Smooth muscle cell (in vitro differentiated cells): ENCODE data around the gene RASGRP3. TPM values are rescaled to one million over a fixed set of nuclear protein-coding genes. Genes with fewer than 3 reads are reported as not detected.

Source experiments
- DNase-seq: peaks from one replicate; lab custom pipeline; 2025; ENCODE audit not compliant: unreplicated experiment; lab: John Stamatoyannopoulos, UW
- H2AFZ ChIP-seq: fragments of 200-600 bp; sonication (generic); 2 replicates; pipeline ENCODE4 v1.6.0; 2016; ENCODE audit warnings: antibody characterized with exemption, low read depth, mild to moderate bottlenecking
- H3F3A ChIP-seq: fragments of 200-600 bp; sonication (generic); 2 replicates; pipeline ENCODE4 v1.6.0; 2017; ENCODE audit warnings: antibody characterized with exemption, low read depth
- H3K27ac ChIP-seq: fragments of 200-600 bp; sonication (generic); 2 replicates; pipeline ENCODE4 v1.5.1; 2016; ENCODE audit warnings: low read depth, mild to moderate bottlenecking
- H3K27me3 ChIP-seq: fragments of 200-600 bp; sonication (generic); 2 replicates; pipeline ENCODE4 v1.6.1; 2016; ENCODE audit warnings: low read depth, mild to moderate bottlenecking
- H3K36me3 ChIP-seq: fragments of 200-600 bp; sonication (generic); 2 replicates; pipeline ENCODE4 v1.5.1; 2016; ENCODE audit warnings: low read depth
- H3K4me1 ChIP-seq: fragments of 200-600 bp; sonication (generic); 2 replicates; pipeline ENCODE4 v1.5.1; 2016; ENCODE audit warnings: low read depth
- H3K4me2 ChIP-seq: fragments of 200-600 bp; sonication (generic); 2 replicates; pipeline ENCODE4 v1.6.0; 2016; ENCODE audit warnings: mild to moderate bottlenecking
- H3K4me3 ChIP-seq: fragments of 200-600 bp; sonication (generic); 2 replicates; pipeline ENCODE4 v1.5.1; 2016; ENCODE audit warnings: mild to moderate bottlenecking
- H3K79me2 ChIP-seq: fragments of 200-600 bp; sonication (generic); 2 replicates; pipeline ENCODE4 v1.6.0; 2016; ENCODE audit warnings: low read depth, mild to moderate bottlenecking
- H3K9ac ChIP-seq: fragments of 200-600 bp; sonication (generic); 2 replicates; pipeline ENCODE4 v1.6.0; 2016; ENCODE audit warnings: low read depth
- H3K9me3 ChIP-seq: fragments of 200-600 bp; sonication (generic); replicated peaks from 2 replicates; pipeline ENCODE4 v1.5.1; 2016; ENCODE audit warnings: low read depth
- H4K20me1 ChIP-seq: fragments of 200-600 bp; sonication (generic); 2 replicates; pipeline ENCODE4 v1.6.0; 2016; ENCODE audit warnings: low read depth
- WGBS: methylation state at CpG from one replicate; pipeline ENCODE4 v1.1.7; 2016; ENCODE audit warnings: low lambda C conversion rate; 5-methylcytosine and 5-hydroxymethylcytosine counted together
- polyA plus RNA-seq: library from polyadenylated mRNA; unstranded; fragments of >200 nt; fragmentation: Nextera tagmentation; extraction: Ambion mirVana; gene quantifications from 2 replicates; pipeline ENCODE4 v1.2.1, GENCODE V29; 2016
- total RNA-seq: library from RNA; depleted of rRNA; stranded (reverse); fragments of >200 nt; gene quantifications from 2 replicates; pipeline ENCODE4 v1.2.3, GENCODE V29; 2014
- TF ChIP-seq, protein P1 (sequence below): fragments of 200-600 bp; sonication (generic); IDR thresholded peaks from 2 replicates; pipeline ENCODE4 v1.5.1; 2017; ENCODE audit warnings: borderline replicate concordance, mild to moderate bottlenecking, antibody characterized with exemption; ENCODE audit not compliant: insufficient read depth, poor library complexity, severe bottlenecking

Gene RASGRP3
- total and polyA plus RNA-seq, 2 experiments from 2014 or later = 0.10 to 0.31 TPM

DNA sequence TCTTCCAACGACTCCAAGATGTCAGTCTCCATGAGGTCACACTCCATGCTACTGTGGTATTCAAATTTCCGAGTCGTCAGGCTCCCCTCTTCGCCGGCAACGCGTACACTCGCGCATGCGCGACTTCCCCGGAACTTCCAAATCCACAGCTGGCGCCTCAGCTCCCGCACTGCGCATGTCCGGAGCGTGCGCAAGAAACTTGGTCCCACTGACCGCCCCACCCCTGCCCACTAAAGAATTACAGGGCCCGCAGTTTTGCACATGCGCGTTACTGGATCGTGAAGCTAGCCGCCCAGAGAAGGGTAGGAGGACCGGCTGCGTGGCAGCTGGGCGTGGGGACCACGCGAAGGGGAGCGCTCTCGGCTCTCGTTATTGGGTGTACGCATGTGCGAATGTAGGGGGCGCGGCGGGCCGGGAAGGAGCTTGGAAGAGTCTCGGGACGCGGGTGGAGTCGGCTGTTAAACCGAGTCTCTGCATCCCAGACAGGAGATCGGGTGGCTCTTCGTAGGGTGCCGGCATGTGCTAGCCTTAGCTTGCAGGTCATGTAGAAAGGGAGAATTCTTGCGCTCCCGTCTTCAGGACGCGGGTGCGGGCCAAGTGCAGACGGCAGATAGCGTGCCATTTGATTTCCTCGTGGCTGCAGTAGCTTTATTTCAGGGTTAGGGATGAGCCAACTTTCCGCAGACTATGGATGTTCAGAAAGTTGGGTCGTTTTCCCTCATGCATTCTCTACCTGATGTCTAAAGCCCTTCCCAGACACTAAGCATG, 122.9 kb downstream of the RASGRP3 start, which contains the start of gene FAM98A:
Gene FAM98A, minus strand, starts transcription at position 125 of the 768 bp plus-strand sequence. Its CDS starts 78 bp downstream, at position 47.
- WGBS = under 1% methylated on average over 55 of the region's 56 CpGs
- peak within 1 kb of the TSS; percentile 76 for H3K27ac ChIP-seq

DNA sequence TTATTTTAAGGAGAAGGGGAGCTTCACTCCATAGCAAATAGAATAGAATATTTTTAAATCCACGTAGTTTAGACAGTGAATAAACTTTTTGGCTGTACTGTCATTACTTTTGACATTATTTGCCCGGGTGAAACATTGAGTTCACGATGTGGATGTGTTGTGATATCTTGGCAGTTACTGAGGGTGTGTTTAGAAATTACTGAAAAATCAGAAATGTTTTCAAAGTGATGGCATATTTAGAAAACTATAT, 123.4 kb downstream of the RASGRP3 start:
- no peaks in the 10 kb centered on the region for H3K27me3 ChIP-seq
- H3K9ac ChIP-seq = peak overlapping the region; percentile 47
- peaks cover 25% of the 10 kb centered on the region for H4K20me1 ChIP-seq
- no peaks in the 10 kb centered on the region for H3K9me3 ChIP-seq
- peak overlapping the region; percentile 67 for H2AFZ ChIP-seq
- H3K79me2 ChIP-seq = peaks cover 42% of the 10 kb centered on the region
- H3K27ac ChIP-seq = peak overlapping the region; percentile 58
- H3K4me2 ChIP-seq = peak overlapping the region; percentile 79
- TF ChIP-seq, protein P1, sequence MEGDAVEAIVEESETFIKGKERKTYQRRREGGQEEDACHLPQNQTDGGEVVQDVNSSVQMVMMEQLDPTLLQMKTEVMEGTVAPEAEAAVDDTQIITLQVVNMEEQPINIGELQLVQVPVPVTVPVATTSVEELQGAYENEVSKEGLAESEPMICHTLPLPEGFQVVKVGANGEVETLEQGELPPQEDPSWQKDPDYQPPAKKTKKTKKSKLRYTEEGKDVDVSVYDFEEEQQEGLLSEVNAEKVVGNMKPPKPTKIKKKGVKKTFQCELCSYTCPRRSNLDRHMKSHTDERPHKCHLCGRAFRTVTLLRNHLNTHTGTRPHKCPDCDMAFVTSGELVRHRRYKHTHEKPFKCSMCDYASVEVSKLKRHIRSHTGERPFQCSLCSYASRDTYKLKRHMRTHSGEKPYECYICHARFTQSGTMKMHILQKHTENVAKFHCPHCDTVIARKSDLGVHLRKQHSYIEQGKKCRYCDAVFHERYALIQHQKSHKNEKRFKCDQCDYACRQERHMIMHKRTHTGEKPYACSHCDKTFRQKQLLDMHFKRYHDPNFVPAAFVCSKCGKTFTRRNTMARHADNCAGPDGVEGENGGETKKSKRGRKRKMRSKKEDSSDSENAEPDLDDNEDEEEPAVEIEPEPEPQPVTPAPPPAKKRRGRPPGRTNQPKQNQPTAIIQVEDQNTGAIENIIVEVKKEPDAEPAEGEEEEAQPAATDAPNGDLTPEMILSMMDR = no peak
- DNase-seq = no peak
- no peaks in the 10 kb centered on the region for H3F3A ChIP-seq
- H3K4me1 ChIP-seq = peaks cover 16% of the 10 kb centered on the region
- H3K36me3 ChIP-seq = peaks cover 2% of the 10 kb centered on the region
- 38% methylated on average over 3 of the region's 3 CpGs for WGBS
- H3K4me3 ChIP-seq = peak overlapping the region; percentile 75

More for the DNA sequence above, 122.9 kb downstream of the RASGRP3 start, which contains the start of gene FAM98A:
- Histone ChIP-seq H3K9me3 (no peaks in the 10 kb centered on the region), H3K27me3 (no peaks in the 10 kb centered on the region), H3K4me1 (peaks cover 16% of the 10 kb centered on the region), H3K4me2 (peak within 1 kb of the TSS; percentile 91), H2AFZ (peak within 1 kb of the TSS; percentile 67), H3K9ac (peak within 1 kb of the TSS; percentile 93), H3K36me3 (peaks cover 4% of the 10 kb centered on the region), H3K4me3 (peak within 1 kb of the TSS; percentile 75), H4K20me1 (peaks cover 27% of the 10 kb centered on the region), H3K79me2 (peaks cover 45% of the 10 kb centered on the region), H3F3A (no peaks in the 10 kb centered on the region)
- TF ChIP-seq, protein P1 = peak; percentile 6
- DNase-seq = peak; percentile 97

DNA sequence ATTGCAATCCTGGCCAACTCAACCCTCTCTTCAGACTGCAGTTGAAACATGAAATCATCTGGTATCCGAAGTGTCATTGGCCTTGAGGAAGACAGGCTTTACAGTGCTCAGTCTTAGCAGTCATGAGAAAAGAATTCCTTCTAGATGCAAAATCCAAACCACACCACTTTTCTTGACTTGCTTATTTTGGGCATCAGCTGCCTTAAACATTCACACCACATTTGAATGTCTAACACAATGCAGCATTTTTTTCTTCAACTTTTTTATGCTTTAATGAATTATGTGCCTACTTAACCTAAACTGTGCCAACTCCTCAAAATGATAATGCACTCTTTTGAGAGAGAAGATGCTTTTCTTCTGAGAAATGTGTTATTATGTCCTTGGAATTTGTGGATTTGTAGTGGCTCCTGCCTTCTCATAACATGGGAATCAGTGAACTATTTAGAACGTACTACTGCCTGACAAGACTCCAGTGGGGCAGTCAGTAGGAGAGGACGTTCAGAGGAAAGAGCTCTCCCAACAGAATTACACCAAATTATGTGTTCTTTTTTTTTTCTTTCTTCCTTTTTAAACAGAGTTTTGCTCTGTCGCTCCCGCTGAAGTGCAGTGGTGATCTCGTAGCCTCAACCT, 125.9 kb downstream of the RASGRP3 start:
- no peak for DNase-seq
- 69% methylated on average over 6 of the region's 6 CpGs for WGBS
- peak overlapping the region; percentile 36 for H3K27ac ChIP-seq
- no peak overlapping the region for H3K9ac ChIP-seq
- H3K27me3 ChIP-seq = no peaks in the 10 kb centered on the region
- TF ChIP-seq, protein P1 = no peak
- peaks cover 2% of the 10 kb centered on the region for H4K20me1 ChIP-seq
- H3K4me1 ChIP-seq = peaks cover 14% of the 10 kb centered on the region
- H3K79me2 ChIP-seq = peaks cover 17% of the 10 kb centered on the region
- no peaks in the 10 kb centered on the region for H3K9me3 ChIP-seq
- no peak overlapping the region for H2AFZ ChIP-seq
- no peak overlapping the region for H3K4me3 ChIP-seq
- no peak overlapping the region for H3K4me2 ChIP-seq
- H3F3A ChIP-seq = no peaks in the 10 kb centered on the region
- no peaks in the 10 kb centered on the region for H3K36me3 ChIP-seq
